ENCODE results near the gene MRGPRX4. TPM values are rescaled to one million over a fixed set of nuclear protein-coding genes. Genes with fewer than 3 reads are reported as not detected.
A peak's percentile ranks its signal among the peaks of the same experiment; 100 is the strongest.

MRGPRX4 gene
- total and polyA plus RNA-seq, 2 of the 4 experiments (the other 2 are of a cell fraction): 0.05 TPM; not detected in 1

- H2BK20ac ChIP-seq (ENCODE audit: low read depth, low read length): no peak overlapping the region
- no peak overlapping the region for H4K91ac ChIP-seq (ENCODE audit: insufficient read depth, low read depth, low read length)
- no CpG with 5 or more reads among the region's 5 CpGs for WGBS, 2 experiments (ENCODE audit: extremely low coverage in 2 of 2, insufficient read length in 1 of 2)
- no peak overlapping the region for H4K8ac ChIP-seq (ENCODE audit: low read depth in 2 of 2, low read length in 2 of 2)
- H3K9me1 ChIP-seq (ENCODE audit: insufficient read depth, low read length): no peaks in the 10 kb centered on the region
- in situ Hi-C loops (cut with MboI; ENCODE audit: low sequenced_read_pairs): no loop called here
- no peak overlapping the region for H3K27ac ChIP-seq (ENCODE audit: insufficient read depth, low read length)
- H2BK120ac ChIP-seq (ENCODE audit: low read depth, low read length): no peak overlapping the region
- no peak overlapping the region for H3K56ac ChIP-seq (ENCODE audit: extremely low read depth, insufficient read depth, low read length)
- no peaks in the 10 kb centered on the region for H3K36me3 ChIP-seq (ENCODE audit: control insufficient read depth, insufficient read depth, low read length)
- DNase-seq: peak; percentile 7
- no peak overlapping the region for H3K18ac ChIP-seq (ENCODE audit: low read depth, low read length)
- dilution Hi-C loops (cut with HindIII; ENCODE audit: low sequenced_read_pairs, unreplicated experiment): no loop called here
- H2AK5ac ChIP-seq (ENCODE audit: low read depth, low read length): no peak overlapping the region
- no peaks in the 10 kb centered on the region for H3K27me3 ChIP-seq (ENCODE audit: control insufficient read depth, insufficient read depth, low read length)
- H2BK5ac ChIP-seq (ENCODE audit: low read depth, low read length, poor library complexity, severe bottlenecking): no peak overlapping the region
- H3K14ac ChIP-seq (replicated peaks; ENCODE audit: low read depth, low read length): no peak overlapping the region
- no peak for ATAC-seq (ENCODE audit: low read depth)
- POLR2A ChIA-PET (ENCODE audit: unreplicated experiment): no interaction called here
- H3K4me2 ChIP-seq (ENCODE audit: low read depth, low read length): no peak overlapping the region
- no peaks in the 10 kb centered on the region for H3K9me3 ChIP-seq (ENCODE audit: control insufficient read depth, insufficient read depth, low read length)
- H2BK15ac ChIP-seq (ENCODE audit: low read depth, low read length): no peak overlapping the region
- H3K4ac ChIP-seq (ENCODE audit: low read depth, low read length): no peak overlapping the region
- H4K5ac ChIP-seq (ENCODE audit: low read depth, low read length): no peak overlapping the region
- no peak overlapping the region for H2AK9ac ChIP-seq (replicated peaks; ENCODE audit: low read depth, low read length, poor library complexity)
- H3K4me1 ChIP-seq (ENCODE audit: control insufficient read depth, insufficient read depth, low read length): no peaks in the 10 kb centered on the region
- intact Hi-C loops (cut with micrococcal nuclease): loop anchor here (2.0 kb wide), 1 partner anchor 151 kb away; no protein-coding TSS in a partner anchor
- H2AFZ ChIP-seq (replicated peaks; ENCODE audit: low read length, poor library complexity): no peak overlapping the region
- TF ChIP-seq RAD21 (IDR thresholded peaks at IDR 0.05; ENCODE audit: low read length) (no peak), CEBPB (IDR thresholded peaks at IDR 0.05; ENCODE audit: low read depth, low read length) (no peak), POLR2A (IDR thresholded peaks at IDR 0.05; ENCODE audit: low read depth, low read length) (no peak), MXI1 (IDR thresholded peaks at IDR 0.05; ENCODE audit: borderline replicate concordance, low read depth, low read length) (no peak), MAZ (IDR thresholded peaks at IDR 0.05; ENCODE audit: borderline replicate concordance, low read depth, low read length) (no peak), FOS (IDR thresholded peaks at IDR 0.05; ENCODE audit: low read depth, low read length) (no peak), RCOR1 (IDR thresholded peaks at IDR 0.05; ENCODE audit: insufficient replicate concordance, low read length) (no peak), CTCF (conservative IDR thresholded peaks at IDR 0.05; ENCODE audit: low read depth, low read length) (no peak), ELK1 (IDR thresholded peaks at IDR 0.05; ENCODE audit: borderline replicate concordance, low read depth, low read length) (no peak), CHD1 (IDR thresholded peaks at IDR 0.05; ENCODE audit: low read depth, low read length) (no peak), SMC3 (IDR thresholded peaks at IDR 0.05; ENCODE audit: low read depth, low read length) (no peak), RFX5 (IDR thresholded peaks at IDR 0.05; ENCODE audit: low read depth, low read length) (no peak), USF2 (IDR thresholded peaks at IDR 0.05; ENCODE audit: low read depth, low read length) (no peak), BHLHE40 (IDR thresholded peaks at IDR 0.05; ENCODE audit: low read depth, low read length) (no peak), NFE2L2 (IDR thresholded peaks at IDR 0.05; ENCODE audit: low read depth, low read length) (no peak), MAFK (IDR thresholded peaks at IDR 0.05; ENCODE audit: low read depth, low read length) (no peak)
- H3K79me1 ChIP-seq (ENCODE audit: low read depth in 1 of 2, low read length in 2 of 2): no peaks in the 10 kb centered on the region
- H3K23ac ChIP-seq (ENCODE audit: low read depth, low read length): no peak overlapping the region
- BruUV-seq (replicated peaks): no TSS peak
- H3K4me3 ChIP-seq (ENCODE audit: insufficient read depth, low read depth, low read length): no peak overlapping the region
- H3K9ac ChIP-seq (ENCODE audit: low read depth, low read length): no peak overlapping the region
- H4K20me1 ChIP-seq (ENCODE audit: insufficient read depth, low read length): no peaks in the 10 kb centered on the region
- CTCF ChIA-PET: no interaction called here
Observed at GRCh38 chr11:18144243-18144642, 28.4 kb upstream of the MRGPRX4 start.
